A673 (cell line): ENCODE data around the gene TSPAN5. TPM values are rescaled to one million over a fixed set of nuclear protein-coding genes. Genes with fewer than 3 reads are reported as not detected.

Experiments used
- BruUV-seq: library from RNA; stranded (reverse); fragments of 400-500 nt; replicated peaks from 2 replicates; lab custom pipeline; 2021; lab: Mats Ljungman, UMichigan
- CTCF ChIA-PET: fragments of 300-600 bp; sonication (Branson Sonifier 250); formaldehyde crosslinking; loops from one replicate; lab custom pipeline; 2022; ENCODE audit warnings: antibody characterized with exemption; lab: Charles Lee
- POLR2A ChIA-PET: fragments of 300-600 bp; sonication (Branson Sonifier 250); formaldehyde crosslinking; loops from one replicate; lab custom pipeline; 2022; ENCODE audit warnings: antibody characterized with exemption; ENCODE audit not compliant: low non-redundant PET; lab: Charles Lee
- DNase-seq: peaks from one replicate; pipeline ENCODE4 v3.0.0-alpha.2; 2015; ENCODE audit warnings: low spot score
- H3K27ac ChIP-seq: fragments of 200-600 bp; sonication (generic); 2 replicates; pipeline ENCODE4 v1.5.1; 2016; ENCODE audit warnings: mixed run types, low read depth, mild to moderate bottlenecking, mixed read lengths, antibody characterized with exemption, low read length; ENCODE audit not compliant: poor library complexity, severe bottlenecking
- H3K27me3 ChIP-seq: fragments of 200-600 bp; sonication (generic); replicated peaks from 2 replicates; pipeline ENCODE4 v1.6.1; 2017; ENCODE audit warnings: mixed run types, low read depth, mild to moderate bottlenecking, mixed read lengths, antibody characterized with exemption, low read length; ENCODE audit not compliant: insufficient read depth, poor library complexity
- H3K36me3 ChIP-seq: fragments of 200-600 bp; sonication (generic); 2 replicates; pipeline ENCODE4 v1.6.1; 2016; ENCODE audit warnings: mixed run types, mild to moderate bottlenecking, mixed read lengths, antibody characterized with exemption, low read length; ENCODE audit not compliant: insufficient read depth, poor library complexity, severe bottlenecking
- H3K4me1 ChIP-seq: fragments of 200-600 bp; sonication (generic); 2 replicates; pipeline ENCODE4 v1.6.1; 2017; ENCODE audit warnings: mixed run types, mild to moderate bottlenecking, mixed read lengths, antibody characterized with exemption, low read length; ENCODE audit not compliant: insufficient read depth, poor library complexity, severe bottlenecking
- H3K4me3 ChIP-seq: fragments of 200-600 bp; sonication (generic); 2 replicates; pipeline ENCODE4 v1.5.1; 2016; ENCODE audit warnings: low read depth, mixed run types, mild to moderate bottlenecking, mixed read lengths, low read length; ENCODE audit not compliant: poor library complexity, severe bottlenecking
- H3K9me3 ChIP-seq: fragments of 200-600 bp; sonication (generic); 2 replicates; pipeline ENCODE4 v1.6.1; 2016; ENCODE audit warnings: mixed run types, low read depth, mild to moderate bottlenecking, mixed read lengths, antibody characterized with exemption, low read length; ENCODE audit not compliant: poor library complexity, severe bottlenecking
- CTCF ChIP-seq: fragments of 300-800, 200-600 bp; sonication (generic); conservative IDR thresholded peaks from 2 replicates; pipeline ENCODE4 v1.5.1; 2017; ENCODE audit warnings: low read depth, mild to moderate bottlenecking, antibody characterized with exemption, low read length, moderate library complexity, mixed read lengths
- EZH2 ChIP-seq: fragments of 200-600 bp; sonication (generic); IDR thresholded peaks from 2 replicates; pipeline ENCODE4 v1.6.1; 2017; ENCODE audit warnings: borderline replicate concordance, low read depth, mild to moderate bottlenecking, mixed read lengths, antibody characterized with exemption, low read length; ENCODE audit not compliant: poor library complexity, severe bottlenecking
- intact Hi-C: fragments of 100-400 bp; cut with micrococcal nuclease; formaldehyde crosslinking; loops from one replicate; pipeline ENCODE4 v1.10.0; 2022; ENCODE audit not compliant: unreplicated experiment
- total RNA-seq: library from RNA; stranded (reverse); gene quantifications from 2 replicates; pipeline ENCODE4 v1.2.3, GENCODE V29; 2021

Gene TSPAN5
- total RNA-seq, 1 experiment from 2014 or later = 15.2 TPM

- no peak overlapping the region for H3K27ac ChIP-seq
- no peaks in the 10 kb centered on the region for H3K9me3 ChIP-seq
- BruUV-seq = no TSS peak
- TF ChIP-seq EZH2 = no peak
- TF ChIP-seq CTCF = no peak
- CTCF ChIA-PET = no interaction called here
- intact Hi-C loops = no loop called here
- no peak for DNase-seq
- H3K27me3 ChIP-seq = no peaks in the 10 kb centered on the region
- no peak overlapping the region for H3K4me3 ChIP-seq
- POLR2A ChIA-PET = no interaction called here
- H3K36me3 ChIP-seq = no peaks in the 10 kb centered on the region
- peaks cover 12% of the 10 kb centered on the region for H3K4me1 ChIP-seq
Observed at GRCh38 chr4:98544818-98545414, 113.5 kb downstream of the TSPAN5 start.

- intact Hi-C loops = no loop called here
- peaks cover 12% of the 10 kb centered on the region for H3K4me1 ChIP-seq
- no peak for DNase-seq
- no peaks in the 10 kb centered on the region for H3K27me3 ChIP-seq
- no peak for TF ChIP-seq CTCF
- TF ChIP-seq EZH2 = no peak
- POLR2A ChIA-PET = no interaction called here
- no peaks in the 10 kb centered on the region for H3K9me3 ChIP-seq
- no peak overlapping the region for H3K27ac ChIP-seq
- no peaks in the 10 kb centered on the region for H3K36me3 ChIP-seq
- CTCF ChIA-PET = no interaction called here
- no TSS peak for BruUV-seq
- no peak overlapping the region for H3K4me3 ChIP-seq
Observed at GRCh38 chr4:98544141-98544817, 114.1 kb downstream of the TSPAN5 start.

GRCh38 chr4:98542011-98542410, 116.4 kb downstream of the TSPAN5 start:
- TF ChIP-seq EZH2 (no peak), CTCF (no peak)
- DNase-seq = no peak
- intact Hi-C loops = no loop called here
- H3K4me3 ChIP-seq = no peak overlapping the region
- CTCF ChIA-PET = no interaction called here
- H3K36me3 ChIP-seq = no peaks in the 10 kb centered on the region
- H3K27ac ChIP-seq = no peak overlapping the region
- no peaks in the 10 kb centered on the region for H3K27me3 ChIP-seq
- POLR2A ChIA-PET = no interaction called here
- no TSS peak for BruUV-seq
- peaks cover 9% of the 10 kb centered on the region for H3K4me1 ChIP-seq
- no peaks in the 10 kb centered on the region for H3K9me3 ChIP-seq
